Endothelial cell (in vitro differentiated cells): ENCODE results near the gene EDA. TPM values are rescaled to one million over a fixed set of nuclear protein-coding genes. Genes with fewer than 3 reads are reported as not detected.

Experiments
- DNase-seq: peaks from one replicate; pipeline ENCODE4 v3.0.0; 2021; ENCODE audit warnings: low spot score
- H3K27ac Mint-ChIP-seq: one replicate; pipeline ENCODE4 v1.8.0; 2021; ENCODE audit warnings: mixed read lengths, inconsistent platforms; ENCODE audit not compliant: unreplicated experiment
- H3K27me3 Mint-ChIP-seq: one replicate; pipeline ENCODE4 v1.8.0; 2021; ENCODE audit warnings: mild to moderate bottlenecking, moderate library complexity, mixed read lengths, inconsistent platforms; ENCODE audit not compliant: unreplicated experiment
- H3K36me3 Mint-ChIP-seq: one replicate; pipeline ENCODE4 v1.8.0; 2021; ENCODE audit warnings: mild to moderate bottlenecking, low read depth, mixed read lengths, inconsistent platforms; ENCODE audit not compliant: unreplicated experiment
- H3K4me1 Mint-ChIP-seq: one replicate; pipeline ENCODE4 v1.8.0; 2021; ENCODE audit warnings: mild to moderate bottlenecking, mixed read lengths, inconsistent platforms; ENCODE audit not compliant: unreplicated experiment
- H3K4me3 Mint-ChIP-seq: one replicate; pipeline ENCODE4 v1.8.0; 2021; ENCODE audit warnings: mild to moderate bottlenecking, mixed read lengths, inconsistent platforms; ENCODE audit not compliant: unreplicated experiment
- H3K9me3 Mint-ChIP-seq: one replicate; pipeline ENCODE4 v1.8.0; 2021; ENCODE audit warnings: mixed read lengths, inconsistent platforms; ENCODE audit not compliant: unreplicated experiment
- CTCF ChIP-seq: fragments of 200-600 bp; sonication (generic); IDR thresholded peaks from one replicate; pipeline ENCODE4 v1.5.0; 2021; ENCODE audit warnings: antibody characterized with exemption; ENCODE audit not compliant: unreplicated experiment
- total RNA-seq: library from RNA; stranded (reverse); fragmentation: NEBNext Ultra II Directional; extraction: Animal tissue kit (Norgen Biotek cat#: 25700); gene quantifications from one replicate; pipeline ENCODE4 v1.2.1, GENCODE V29; 2021; ENCODE audit not compliant: unreplicated experiment

The EDA gene
- total RNA-seq, 1 donor from 2014 or later = 2.3 TPM

- Mint-ChIP-seq H3K27me3 (no peaks in the 10 kb centered on the region), H3K27ac (no peak overlapping the region), H3K4me1 (no peaks in the 10 kb centered on the region), H3K4me3 (no peak overlapping the region), H3K36me3 (no peaks in the 10 kb centered on the region), H3K9me3 (no peaks in the 10 kb centered on the region)
- no peak for DNase-seq
- TF ChIP-seq CTCF = no peak
Measured at GRCh38 chrX:69664693-69665092, 48.8 kb downstream of the EDA start.

- H3K9me3 Mint-ChIP-seq = no peaks in the 10 kb centered on the region
Measured at GRCh38 chrX:69670001-69670555, 54.2 kb downstream of the EDA start.

DNA sequence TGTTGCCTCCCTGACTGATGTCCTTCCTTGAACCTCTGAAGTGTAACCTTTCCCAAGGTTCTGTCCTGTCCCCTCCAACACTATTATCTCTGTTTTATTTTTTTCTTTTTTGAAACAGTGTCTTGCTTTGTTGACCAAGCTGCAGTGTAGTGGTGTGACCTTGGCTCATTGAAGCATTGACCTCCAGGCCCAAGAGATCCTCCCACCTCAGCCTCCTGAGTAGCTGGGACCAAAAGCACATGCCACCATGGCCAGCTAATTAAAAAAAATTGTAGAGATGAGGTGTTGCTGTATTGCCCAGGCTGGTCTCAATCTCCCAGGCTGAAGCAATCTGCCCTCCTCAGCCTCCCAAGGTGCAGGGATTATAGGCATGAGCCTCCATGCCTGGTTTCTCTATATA is 59.0 kb downstream of the EDA start:
- Mint-ChIP-seq H3K4me1 (no peaks in the 10 kb centered on the region), H3K36me3 (peaks cover 4% of the 10 kb centered on the region), H3K4me3 (no peak overlapping the region), H3K27me3 (no peaks in the 10 kb centered on the region), H3K9me3 (no peaks in the 10 kb centered on the region), H3K27ac (no peak overlapping the region)
- DNase-seq = no peak
- TF ChIP-seq CTCF = no peak

More at GRCh38 chrX:69670001-69670555, 54.2 kb downstream of the EDA start:
- Mint-ChIP-seq H3K36me3 (peaks cover 4% of the 10 kb centered on the region), H3K27ac (no peak overlapping the region), H3K27me3 (no peaks in the 10 kb centered on the region), H3K4me1 (no peaks in the 10 kb centered on the region), H3K4me3 (no peak overlapping the region)
- DNase-seq = no peak
- TF ChIP-seq CTCF = no peak

DNA sequence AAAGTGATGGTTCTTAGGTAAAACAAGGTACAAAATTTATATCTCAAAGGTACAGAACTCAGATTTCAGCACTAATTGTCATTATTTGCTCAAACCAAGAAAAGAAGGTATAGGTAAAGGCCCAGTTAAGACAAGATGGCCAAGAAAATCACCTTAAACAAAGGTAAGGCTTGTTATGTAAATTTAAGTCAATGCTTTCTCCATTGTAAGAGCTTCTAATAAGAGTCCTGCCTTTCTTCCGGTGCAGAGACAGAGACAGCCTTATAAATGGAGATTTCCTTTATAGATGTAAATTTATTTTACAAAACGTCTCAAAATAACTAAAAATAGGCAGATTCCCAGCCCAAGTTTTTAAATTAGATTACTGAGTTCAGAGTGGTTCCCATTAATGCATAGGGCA is 89.9 kb downstream of the EDA start:
- Mint-ChIP-seq H3K9me3 (no peaks in the 10 kb centered on the region), H3K27ac (no peak overlapping the region), H3K4me3 (no peak overlapping the region), H3K27me3 (no peaks in the 10 kb centered on the region), H3K36me3 (no peaks in the 10 kb centered on the region), H3K4me1 (no peaks in the 10 kb centered on the region)
- DNase-seq = no peak
- no peak for TF ChIP-seq CTCF

GRCh38 chrX:69718102-69718501 is 102.2 kb downstream of the EDA start:
- Mint-ChIP-seq H3K9me3 (no peaks in the 10 kb centered on the region), H3K4me3 (no peak overlapping the region), H3K27ac (no peak overlapping the region), H3K36me3 (peaks cover 4% of the 10 kb centered on the region), H3K27me3 (no peaks in the 10 kb centered on the region), H3K4me1 (no peaks in the 10 kb centered on the region)
- no peak for TF ChIP-seq CTCF
- DNase-seq = no peak
